SKM-1 treated with dmso at 0.1 percent for 144 hours (cell line): ENCODE measurements around the gene SLC12A2.

ENCODE experiments used
- DNase-seq: peaks from one replicate; lab custom pipeline; 2025; ENCODE audit not compliant: unreplicated experiment; lab: John Stamatoyannopoulos, UW

SLC12A2 gene

DNA sequence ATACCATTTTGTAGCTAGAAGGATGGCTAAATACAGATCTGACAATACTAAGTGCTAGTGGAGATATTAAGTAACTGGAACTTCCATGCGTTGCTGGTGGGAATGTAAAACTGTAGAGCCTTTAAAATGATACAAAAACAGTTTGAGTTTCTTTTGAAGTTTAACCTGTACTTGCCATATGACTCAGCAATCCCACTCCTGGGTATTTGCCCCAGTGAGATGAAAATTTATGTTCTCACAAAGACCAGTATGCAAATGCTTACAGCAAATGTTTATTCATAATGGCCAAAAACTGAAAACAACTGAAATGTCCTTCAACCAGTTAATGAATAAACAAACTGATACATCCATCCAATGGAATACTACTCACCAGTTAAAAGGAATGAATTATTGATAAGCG, 137.3 kb downstream of the SLC12A2 start:
- no peak for DNase-seq

- no peak for DNase-seq
These were observed 140.8 kb downstream of the SLC12A2 start for GRCh38 chr5:128224336-128224735.

DNA sequence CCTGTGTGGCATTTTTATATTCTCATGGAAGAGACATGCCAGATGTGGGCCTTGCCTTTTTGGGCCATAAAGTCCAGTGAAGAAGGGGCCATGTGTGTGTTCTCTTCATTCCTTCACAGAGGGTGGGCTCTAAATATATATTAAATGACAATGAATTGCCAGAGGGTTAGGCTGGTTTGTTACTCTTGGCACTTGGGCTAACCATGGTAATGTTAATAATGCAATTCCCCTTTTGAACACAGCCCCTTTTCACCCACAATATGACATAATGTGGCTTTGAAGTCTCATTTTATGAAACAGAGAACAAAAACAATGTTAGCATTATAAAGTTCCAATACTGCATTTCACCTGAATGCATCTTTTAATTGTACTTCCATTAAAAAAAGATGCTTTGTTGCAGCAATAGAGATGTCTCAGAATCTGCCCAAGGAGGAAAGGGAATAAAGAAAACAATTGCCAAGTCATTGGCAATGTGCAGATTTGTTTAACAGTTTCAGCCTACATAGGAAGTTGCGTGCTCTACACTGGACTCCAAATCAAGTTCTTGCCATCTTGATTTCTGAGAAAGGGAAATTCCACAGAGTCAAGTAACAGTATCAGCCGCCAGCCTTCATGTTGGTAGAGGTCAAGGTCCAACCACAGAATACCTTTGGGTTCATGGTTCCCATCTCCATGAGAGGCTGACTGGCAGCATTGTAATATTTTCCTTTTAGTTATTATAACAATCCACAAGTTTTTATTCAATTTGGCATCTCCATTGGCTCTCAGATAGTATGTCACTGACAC, 141.9 kb downstream of the SLC12A2 start:
- no peak for DNase-seq

DNA sequence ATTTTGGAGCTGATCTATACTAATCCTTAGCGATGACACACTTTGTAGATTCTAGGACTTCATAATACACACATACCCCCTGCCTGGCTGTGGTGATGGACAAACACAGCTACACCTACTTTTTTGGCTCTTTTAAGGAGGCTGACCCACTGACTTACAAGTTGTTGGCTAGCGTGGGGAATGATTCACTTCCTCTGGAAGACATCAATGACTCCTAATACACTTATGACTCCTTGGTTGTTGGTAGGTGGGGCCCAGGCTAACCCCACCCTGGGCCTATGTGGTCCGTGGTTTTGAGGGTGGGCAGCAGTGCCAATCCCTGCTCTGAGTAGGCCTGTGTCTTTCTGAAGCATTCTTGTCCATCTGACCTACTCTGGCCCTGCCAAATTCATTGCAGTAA, 144.4 kb downstream of the SLC12A2 start:
- DNase-seq = no peak

GRCh38 chr5:128228521-128228920, 145.0 kb downstream of the SLC12A2 start:
- no peak for DNase-seq

DNA sequence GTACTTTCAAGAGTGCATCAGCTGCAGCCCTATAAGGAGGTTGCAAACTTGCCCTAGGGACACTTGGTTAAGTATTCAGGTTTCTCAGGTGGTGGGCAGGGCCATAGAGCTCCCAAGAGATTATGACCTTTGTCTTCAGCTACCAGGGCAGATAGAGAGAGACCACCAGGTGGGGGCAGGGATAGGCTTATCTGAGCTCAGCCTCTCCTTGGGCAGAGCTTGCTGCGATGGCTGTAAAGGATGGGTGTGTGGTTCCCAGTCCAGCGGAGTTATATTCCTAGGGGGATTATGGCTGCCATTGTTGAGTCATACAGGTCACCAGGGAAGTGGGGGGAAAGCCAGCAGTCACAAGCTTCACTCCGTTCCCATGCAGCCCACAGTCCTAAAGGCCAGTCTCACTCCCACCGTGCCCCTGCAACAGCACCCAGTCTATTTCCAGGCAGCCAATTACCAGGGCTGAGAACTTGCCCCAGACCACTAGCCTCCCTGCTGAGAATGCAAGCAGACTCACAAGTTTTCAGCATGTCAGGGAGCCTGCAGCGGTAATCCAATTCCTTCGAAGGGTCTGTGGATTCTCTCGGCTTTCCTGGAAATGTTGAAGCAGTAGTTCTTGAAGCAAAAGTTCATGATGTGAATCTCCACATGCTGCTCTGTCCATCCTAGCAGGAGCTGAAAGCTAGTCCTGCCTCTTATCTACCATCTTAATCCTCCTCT, 151.5 kb downstream of the SLC12A2 start:
- no peak for DNase-seq

- DNase-seq = no peak
These were observed 152.8 kb downstream of the SLC12A2 start for GRCh38 chr5:128236334-128236733.

- DNase-seq = no peak
These were observed 153.4 kb downstream of the SLC12A2 start for GRCh38 chr5:128237000-128237399.

GRCh38 chr5:128237546-128237945, 154.0 kb downstream of the SLC12A2 start:
- DNase-seq = no peak
